Liver (tissue), 3 donors: ENCODE data around the gene BLTP2.
"Not testable (repeated sequence)": the region's sequence is repeated elsewhere in the genome, so short reads cannot be mapped to it uniquely, and the experiment has no call there.

ENCODE experiments used
- JUND ChIP-seq, 2 donors: IDR thresholded peaks; 2 replicates each; pipeline ENCODE4 v1.6.1; 2016; ENCODE audit warnings: antibody characterized with exemption in 2 of 2
- MAX ChIP-seq: IDR thresholded peaks from 2 replicates; pipeline ENCODE4 v1.6.1; 2016; ENCODE audit warnings: antibody characterized with exemption
- RAD21 ChIP-seq, 2 donors: IDR thresholded peaks; 2 replicates each; pipeline ENCODE4 v1.6.1; 2016; ENCODE audit warnings: antibody characterized with exemption in 2 of 2, mild to moderate bottlenecking in 2 of 2
- REST ChIP-seq: IDR thresholded peaks from 2 replicates; pipeline ENCODE4 v1.6.1; 2016; ENCODE audit warnings: antibody characterized with exemption, mild to moderate bottlenecking
- TAF1 ChIP-seq: conservative IDR thresholded peaks from 2 replicates; pipeline ENCODE4 v1.6.1; 2016; ENCODE audit warnings: antibody characterized with exemption, mild to moderate bottlenecking
- YY1 ChIP-seq: IDR thresholded peaks from 2 replicates; pipeline ENCODE4 v1.6.1; 2016; ENCODE audit warnings: antibody characterized with exemption, mild to moderate bottlenecking
- TF ChIP-seq, protein P1 (sequence below): fragments of 150-350 bp; IDR thresholded peaks from 2 replicates; pipeline ENCODE4 v1.5.1; 2017; ENCODE audit warnings: improper control_type of control experiment, low read depth, low read length; ENCODE audit not compliant: missing input control
- TF ChIP-seq, protein P2 (sequence below): IDR thresholded peaks from 2 replicates; pipeline ENCODE4 v1.6.1; 2016; ENCODE audit warnings: antibody characterized with exemption
- donor health status: healthy.
- donor health status: healthy.

DNA sequence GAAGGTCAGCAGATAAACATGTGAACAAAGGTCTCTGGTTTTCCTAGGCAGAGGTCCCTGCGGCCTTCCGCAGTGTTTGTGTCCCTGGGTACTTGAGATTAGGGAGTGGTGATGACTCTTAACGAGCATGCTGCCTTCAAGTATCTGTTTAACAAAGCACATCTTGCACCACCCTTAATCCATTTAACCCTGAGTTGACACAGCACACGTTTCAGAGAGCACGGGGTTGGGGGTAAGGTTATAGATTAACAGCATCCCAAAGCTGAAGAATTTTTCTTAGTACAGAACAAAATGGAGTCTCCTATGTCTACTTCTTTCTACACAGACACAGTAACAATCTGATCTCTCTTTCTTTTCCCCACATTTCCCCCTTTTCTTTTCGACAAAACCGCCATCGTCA lies 13.4 kb upstream of the BLTP2 start:
- TF ChIP-seq, protein P1, sequence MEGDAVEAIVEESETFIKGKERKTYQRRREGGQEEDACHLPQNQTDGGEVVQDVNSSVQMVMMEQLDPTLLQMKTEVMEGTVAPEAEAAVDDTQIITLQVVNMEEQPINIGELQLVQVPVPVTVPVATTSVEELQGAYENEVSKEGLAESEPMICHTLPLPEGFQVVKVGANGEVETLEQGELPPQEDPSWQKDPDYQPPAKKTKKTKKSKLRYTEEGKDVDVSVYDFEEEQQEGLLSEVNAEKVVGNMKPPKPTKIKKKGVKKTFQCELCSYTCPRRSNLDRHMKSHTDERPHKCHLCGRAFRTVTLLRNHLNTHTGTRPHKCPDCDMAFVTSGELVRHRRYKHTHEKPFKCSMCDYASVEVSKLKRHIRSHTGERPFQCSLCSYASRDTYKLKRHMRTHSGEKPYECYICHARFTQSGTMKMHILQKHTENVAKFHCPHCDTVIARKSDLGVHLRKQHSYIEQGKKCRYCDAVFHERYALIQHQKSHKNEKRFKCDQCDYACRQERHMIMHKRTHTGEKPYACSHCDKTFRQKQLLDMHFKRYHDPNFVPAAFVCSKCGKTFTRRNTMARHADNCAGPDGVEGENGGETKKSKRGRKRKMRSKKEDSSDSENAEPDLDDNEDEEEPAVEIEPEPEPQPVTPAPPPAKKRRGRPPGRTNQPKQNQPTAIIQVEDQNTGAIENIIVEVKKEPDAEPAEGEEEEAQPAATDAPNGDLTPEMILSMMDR: not testable (repeated sequence)
- not testable (repeated sequence) for TF ChIP-seq REST; RAD21 (IDR thresholded peaks at IDR 0.05); YY1; TAF1; JUND (IDR thresholded peaks at IDR 0.05); MAX
- TF ChIP-seq, protein P2, sequence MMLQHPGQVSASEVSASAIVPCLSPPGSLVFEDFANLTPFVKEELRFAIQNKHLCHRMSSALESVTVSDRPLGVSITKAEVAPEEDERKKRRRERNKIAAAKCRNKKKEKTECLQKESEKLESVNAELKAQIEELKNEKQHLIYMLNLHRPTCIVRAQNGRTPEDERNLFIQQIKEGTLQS: not testable (repeated sequence)
